Activated CD4-positive, alpha-beta T cell treated with anti-CD3 and anti-CD28 coated beads, Interleukin-10, Interleukin-2, amounts not matched to agents 100 ng/mL and 50 ng/mL, durations not matched to agents 16 hours and 8 hours (primary cell): Measurements from ENCODE around the gene TK2.
A peak's percentile ranks its signal among the peaks of the same experiment; 100 is the strongest.
"Not testable (repeated sequence)": the region's sequence is repeated elsewhere in the genome, so short reads cannot be mapped to it uniquely, and the experiment has no call there.

Experiments
- DNase-seq: peaks from one replicate; pipeline ENCODE4 v3.0.0-alpha.2; 2020

TK2 gene

GRCh38 chr16:66480265-66481080 lies 69.4 kb downstream of the TK2 start:
- DNase-seq = no peak

- DNase-seq = no peak
These were observed 70.2 kb downstream of the TK2 start for GRCh38 chr16:66479661-66480264.

- DNase-seq = peak; percentile 92
These were observed 71.0 kb downstream of the TK2 start for GRCh38 chr16:66478733-66479511.

GRCh38 chr16:66477028-66477515 lies 72.8 kb downstream of the TK2 start:
- DNase-seq = no peak

- peak; percentile 38 for DNase-seq
These were observed 73.4 kb downstream of the TK2 start for GRCh38 chr16:66476328-66477027.

GRCh38 chr16:66475232-66475631 lies 74.7 kb downstream of the TK2 start:
- no peak for DNase-seq

- DNase-seq = peak; percentile 71
These were observed 75.1 kb downstream of the TK2 start for GRCh38 chr16:66474750-66475199.

GRCh38 chr16:66473654-66474519 lies 76.0 kb downstream of the TK2 start:
- DNase-seq = no peak

GRCh38 chr16:66473051-66473571 lies 76.8 kb downstream of the TK2 start:
- no peak for DNase-seq

GRCh38 chr16:66471716-66472393 lies 78.1 kb downstream of the TK2 start:
- DNase-seq = no peak

GRCh38 chr16:66471264-66471663 lies 78.7 kb downstream of the TK2 start:
- DNase-seq = no peak

GRCh38 chr16:66470556-66470955 lies 79.4 kb downstream of the TK2 start:
- no peak for DNase-seq

GRCh38 chr16:66469947-66470546 lies 79.9 kb downstream of the TK2 start:
- DNase-seq = no peak

GRCh38 chr16:66469291-66469946 lies 80.5 kb downstream of the TK2 start:
- DNase-seq = no peak

- no peak for DNase-seq
These were observed 81.5 kb downstream of the TK2 start for GRCh38 chr16:66468321-66468965.

- DNase-seq = no peak
These were observed 82.3 kb downstream of the TK2 start for GRCh38 chr16:66467611-66468010.

GRCh38 chr16:66466636-66467035 lies 83.3 kb downstream of the TK2 start:
- DNase-seq = not testable (repeated sequence)

GRCh38 chr16:66465946-66466345 lies 84.0 kb downstream of the TK2 start:
- not testable (repeated sequence) for DNase-seq

GRCh38 chr16:66462912-66463311 lies 87.0 kb downstream of the TK2 start:
- no peak for DNase-seq
